Esophagus squamous epithelium (tissue), 4 donors: Measurements from ENCODE around the gene TEX48.

Experiments used
- CTCF ChIP-seq, 6 experiments: fragments of 450-650 bp in 4 of 6; fragments of 200-600 bp in 2 of 6; sonication (generic) in 2 of 6; IDR thresholded peaks; one replicate each; pipeline ENCODE4 v1.5.1; 2016 to 2019; ENCODE audit warnings: antibody characterized with exemption in 6 of 6, mild to moderate bottlenecking in 4 of 6, moderate library complexity in 4 of 6
- POLR2A ChIP-seq, 4 donors: fragments of 450-650 bp; IDR thresholded peaks; one replicate each; pipeline ENCODE4 v1.6.1; 2017; ENCODE audit warnings: antibody characterized with exemption in 4 of 4, mild to moderate bottlenecking in 4 of 4, moderate library complexity in 3 of 4

- TF ChIP-seq CTCF (IDR thresholded peaks at IDR 0.05), result no peak
- no peak for TF ChIP-seq POLR2A (IDR thresholded peaks at IDR 0.05)
These were observed 16.0 kb upstream of the TEX48 start for GRCh38 chr9:114697951-114698351.
